Fibroblast of skin of left quadriceps (primary cell): ENCODE results near the gene TTC28.

ENCODE experiments used
- DNase-seq, 2 experiments: peaks; one replicate each; pipeline ENCODE4 v3.0.0-alpha.2; 2013; ENCODE audit warnings: low read depth in 2 of 2

Gene TTC28

DNA sequence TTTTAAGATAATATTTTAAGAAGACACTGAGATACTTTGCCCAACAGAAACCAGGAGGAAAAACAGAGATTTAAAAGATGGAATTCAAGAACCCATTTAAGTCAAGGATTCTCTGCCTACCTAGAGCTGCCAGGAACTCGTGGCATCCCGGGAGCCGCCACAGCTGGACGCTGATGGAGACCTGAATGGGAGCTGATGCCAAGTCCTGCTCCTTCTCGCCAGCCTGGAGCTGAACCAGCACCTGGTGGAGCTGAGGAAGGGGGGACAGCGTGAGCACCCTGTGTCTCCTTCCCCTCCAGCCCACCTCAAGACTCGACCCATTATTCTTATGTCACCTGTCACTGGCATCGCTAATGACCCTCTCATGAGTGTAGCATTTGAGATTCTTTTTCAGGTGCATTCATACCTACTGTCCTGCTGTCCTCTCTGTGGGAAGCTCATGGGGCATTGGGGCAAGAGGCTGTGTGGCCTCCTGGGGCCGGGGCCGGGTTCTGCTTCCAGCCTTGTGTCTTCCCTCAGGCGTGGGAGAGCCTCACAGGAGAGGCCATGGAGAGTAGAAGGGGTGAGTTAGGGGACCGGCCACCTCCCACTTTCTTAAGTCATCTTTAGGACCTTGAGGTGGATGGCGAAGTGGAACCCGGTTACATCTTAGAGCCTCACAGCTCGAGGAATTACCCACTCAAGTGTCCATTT, 689.7 kb downstream of the TTC28 start:
- no peak for DNase-seq

GRCh38 chr22:27988704-27989103, 690.9 kb downstream of the TTC28 start:
- DNase-seq: no peak

DNA sequence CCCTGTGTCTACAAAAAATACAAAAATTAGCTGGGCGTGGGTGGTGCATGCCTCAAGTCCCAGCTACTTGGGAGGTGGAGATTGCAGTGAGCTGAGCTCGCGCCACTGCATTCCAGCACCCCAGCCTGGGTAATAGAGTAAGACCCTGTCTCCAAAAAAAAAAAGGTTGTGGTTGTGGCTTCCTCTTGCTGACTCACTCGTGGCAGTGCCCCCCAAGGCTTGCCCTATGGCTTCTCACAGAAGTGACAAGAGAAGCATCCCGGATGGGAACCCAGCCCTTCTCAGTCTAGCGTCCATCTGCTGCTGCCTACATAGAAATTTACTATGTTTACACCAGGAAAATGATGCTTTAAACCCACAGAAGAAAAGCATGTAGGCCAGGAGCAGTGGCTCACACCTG, 692.1 kb downstream of the TTC28 start:
- peak; percentile 66 to 70 for DNase-seq

- DNase-seq: no peak
Observed at GRCh38 chr22:27986937-27987336, 692.7 kb downstream of the TTC28 start.

- no peak for DNase-seq
Observed at GRCh38 chr22:27986459-27986858, 693.2 kb downstream of the TTC28 start.

DNA sequence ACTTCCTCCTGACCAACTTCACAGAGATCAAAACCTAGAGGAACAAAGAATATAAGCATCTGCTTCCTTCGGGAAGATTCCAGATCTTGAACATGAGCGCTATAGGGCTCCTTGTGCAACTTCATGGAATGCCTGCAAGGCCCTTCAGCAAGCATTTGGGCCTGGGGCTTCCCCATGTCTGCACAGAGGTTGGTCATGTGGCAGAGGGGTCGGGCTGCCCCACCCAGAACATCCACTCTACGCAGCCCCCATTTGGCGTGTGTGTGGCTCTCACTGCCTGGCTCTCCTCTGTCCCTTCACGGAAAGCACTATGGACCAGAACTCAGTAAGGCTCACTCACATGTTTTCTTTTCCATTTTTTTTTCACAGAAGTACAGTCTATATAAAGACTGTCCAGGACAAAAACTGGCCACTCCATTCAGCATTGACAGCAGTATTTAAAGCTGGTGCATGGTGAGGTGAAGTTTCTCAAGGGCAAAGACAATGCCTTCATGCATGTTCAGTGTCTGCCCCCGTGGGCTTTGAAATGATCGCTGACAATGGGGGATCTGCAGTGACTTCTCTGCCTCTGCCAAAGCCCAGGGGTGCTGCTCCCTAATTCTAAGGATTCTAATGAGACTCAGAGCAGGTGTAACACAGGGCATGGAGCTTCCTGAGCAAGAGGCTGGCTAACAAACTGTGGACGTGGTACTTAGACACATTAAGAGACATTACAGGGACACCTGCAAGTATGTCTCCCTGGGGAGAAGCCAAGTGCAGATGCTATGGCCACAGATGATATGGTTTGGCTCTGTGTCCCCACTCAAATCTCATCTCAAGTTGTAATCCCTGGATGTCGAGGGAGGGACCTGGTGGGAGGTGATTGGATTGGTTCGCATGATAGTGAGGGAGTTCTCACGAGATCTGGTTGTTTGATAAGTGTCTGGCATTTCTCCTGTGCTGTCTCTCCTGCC, 694.0 kb downstream of the TTC28 start:
- no peak for DNase-seq

DNA sequence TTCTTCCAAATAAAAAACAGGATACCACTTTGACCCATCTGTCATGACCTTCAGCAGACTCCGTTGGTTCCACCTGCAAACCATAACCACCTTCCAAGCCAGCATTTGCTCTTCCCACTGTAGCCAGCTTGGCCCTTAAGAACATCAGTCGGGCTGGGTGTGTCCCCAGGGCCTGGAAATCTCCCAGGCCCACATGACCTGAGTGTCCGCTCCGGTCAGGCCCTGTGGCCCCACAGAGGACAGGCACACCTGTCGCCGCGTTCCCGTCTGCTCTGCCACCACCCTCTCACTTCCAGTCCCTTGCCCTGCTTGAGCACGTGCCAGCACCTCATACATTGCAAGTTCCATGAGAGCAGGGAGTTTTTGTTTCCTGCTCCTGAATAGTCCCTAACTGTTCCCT, 694.9 kb downstream of the TTC28 start:
- DNase-seq: no peak

- DNase-seq: no peak
Observed at GRCh38 chr22:27984001-27984695, 695.5 kb downstream of the TTC28 start.

DNA sequence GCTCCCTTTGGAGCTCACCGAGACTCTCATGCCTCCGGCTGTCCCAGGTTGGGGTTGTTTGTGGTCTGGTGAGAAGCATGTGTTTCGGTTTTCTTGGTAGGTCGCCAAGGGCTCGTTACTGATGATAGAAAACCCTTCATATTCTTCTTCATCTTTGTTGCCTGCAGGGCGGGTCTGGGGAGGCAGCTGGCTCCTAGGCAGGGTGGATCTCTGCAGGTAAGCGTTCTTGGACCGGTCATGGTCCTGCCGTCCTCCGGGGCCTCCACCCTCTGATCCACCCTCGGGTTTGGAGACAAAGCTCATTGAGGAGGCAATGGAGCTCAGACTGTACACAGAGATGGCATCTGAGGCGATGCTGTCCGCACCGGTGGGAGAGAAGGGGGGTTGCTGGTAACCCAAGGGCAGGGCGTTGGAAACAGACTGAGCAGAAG, 696.3 kb downstream of the TTC28 start:
- no peak for DNase-seq

GRCh38 chr22:27982630-27983180, 696.9 kb downstream of the TTC28 start:
- DNase-seq: no peak

- no peak for DNase-seq
Observed at GRCh38 chr22:27982106-27982505, 697.5 kb downstream of the TTC28 start.

DNA sequence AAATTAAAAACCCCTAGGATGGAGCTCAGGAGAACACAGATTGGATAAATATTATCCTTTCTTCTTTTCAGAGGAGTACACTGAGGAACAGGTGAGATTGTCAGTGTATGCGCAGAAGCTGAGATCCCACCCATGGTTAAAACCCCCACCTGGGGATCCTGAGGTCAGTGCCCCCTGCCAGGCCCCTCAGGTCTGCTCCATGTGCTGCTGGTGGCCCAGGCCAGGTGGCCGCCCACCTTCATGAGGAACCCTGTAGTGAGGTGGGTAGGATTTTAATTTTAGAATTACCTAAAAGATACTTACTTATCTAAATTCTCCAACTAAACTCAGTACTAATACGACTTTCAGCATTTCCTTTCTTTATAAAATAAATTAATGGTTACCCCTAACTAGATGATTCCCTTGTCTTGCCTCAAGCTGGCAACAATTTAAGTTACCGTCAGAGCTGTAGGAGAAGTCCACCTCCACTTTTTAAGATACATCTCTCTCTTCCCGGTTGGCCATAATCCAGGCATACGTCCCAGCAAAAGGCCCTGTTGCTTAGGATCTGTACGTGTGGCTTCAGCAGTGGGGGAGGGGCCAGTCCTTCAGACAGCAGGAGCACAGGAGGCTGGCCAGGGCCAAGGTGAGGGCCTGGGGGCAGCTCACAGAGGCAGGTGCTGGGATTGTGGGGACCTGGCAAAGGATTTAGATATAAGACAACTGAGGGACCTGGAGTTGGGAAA, 699.1 kb downstream of the TTC28 start:
- DNase-seq: no peak

GRCh38 chr22:27978802-27979201, 700.8 kb downstream of the TTC28 start:
- DNase-seq: no peak

- DNase-seq: no peak
Observed at GRCh38 chr22:27978317-27978716, 701.3 kb downstream of the TTC28 start.

GRCh38 chr22:27976586-27976985, 703.1 kb downstream of the TTC28 start:
- no peak for DNase-seq

GRCh38 chr22:27975381-27976013, 704.1 kb downstream of the TTC28 start:
- DNase-seq: no peak

DNA sequence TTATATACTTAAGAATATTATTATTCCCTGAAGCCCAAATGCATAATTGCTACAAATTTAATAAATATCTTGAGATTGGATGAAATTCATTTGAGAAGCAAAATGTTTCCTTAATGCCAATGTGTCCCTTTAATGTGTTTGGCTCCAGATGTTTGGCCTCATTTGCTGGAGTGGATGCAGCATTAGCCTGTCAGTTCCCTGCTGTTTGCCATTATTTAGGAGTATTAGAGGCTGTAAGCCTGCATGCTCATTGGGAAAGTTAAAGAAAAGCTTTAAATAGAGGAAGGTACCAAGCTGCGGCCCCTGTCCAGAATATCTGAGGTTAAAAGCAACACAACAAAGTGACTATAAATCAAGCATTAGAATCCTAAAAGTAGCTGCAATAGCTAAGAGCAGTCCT, 705.8 kb downstream of the TTC28 start:
- DNase-seq: no peak

- DNase-seq: no peak
Observed at GRCh38 chr22:27972732-27973698, 706.6 kb downstream of the TTC28 start.

DNA sequence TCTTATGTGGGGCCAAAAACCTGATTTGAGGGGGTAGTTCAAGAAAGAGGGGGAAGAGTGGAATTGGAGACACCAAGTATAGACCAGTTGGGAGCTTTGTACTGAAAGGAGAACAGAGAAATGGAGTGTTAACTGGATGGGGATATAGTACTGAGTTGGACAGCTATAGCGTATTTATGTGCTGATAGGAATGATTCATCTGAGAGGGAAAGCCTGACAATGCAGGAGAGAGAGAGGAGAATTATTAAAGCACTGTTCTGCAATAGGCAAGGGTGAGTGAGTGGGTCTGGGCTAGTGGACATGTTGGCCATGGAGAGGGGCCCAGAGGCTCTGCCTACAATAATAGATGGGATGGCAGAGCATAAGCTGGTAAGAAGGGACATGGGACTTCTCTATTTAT, 707.7 kb downstream of the TTC28 start:
- no peak for DNase-seq
